Measurements from ENCODE around the gene VEZT. TPM values are rescaled to one million over a fixed set of nuclear protein-coding genes. Genes with fewer than 3 reads are reported as not detected.
"Not testable (repeated sequence)": the region's sequence is repeated elsewhere in the genome, so short reads cannot be mapped to it uniquely, and the experiment has no call there.

The VEZT gene
- total RNA-seq, result 42.5 and 46.8 TPM in 2 replicates

- intact Hi-C loops (cut with micrococcal nuclease), result loop anchor here (1.0 to 10.0 kb wide), 24 partner anchors 15 to 1841 kb away; partner anchors contain the start of genes AMDHD1, CCDC38, CEP83 and CFAP54
Measured at GRCh38 chr12:95217377-95218149, at the start of gene VEZT, which contains the start of gene FGD6. Gene VEZT (plus strand): TSS chr12:95217807. CDS start chr12:95217851, 44 bp downstream. Gene FGD6 (minus strand): TSS chr12:95217467. CDS start chr12:95217240, 227 bp downstream.

GRCh38 chr12:95168746-95169145 is 48.9 kb upstream of the VEZT start:
- intact Hi-C loops (cut with micrococcal nuclease), result no loop called here

GRCh38 chr12:95169368-95169767 is 48.2 kb upstream of the VEZT start:
- intact Hi-C loops (cut with micrococcal nuclease), result no loop called here

- intact Hi-C loops (cut with micrococcal nuclease), result no loop called here
Measured at GRCh38 chr12:95173392-95174251, 44.0 kb upstream of the VEZT start.

GRCh38 chr12:95177201-95177768 is 40.3 kb upstream of the VEZT start:
- intact Hi-C loops (cut with micrococcal nuclease), result no loop called here

GRCh38 chr12:95178136-95178535 is 39.5 kb upstream of the VEZT start:
- intact Hi-C loops (cut with micrococcal nuclease), result no loop called here

GRCh38 chr12:95179011-95179410 is 38.6 kb upstream of the VEZT start:
- intact Hi-C loops (cut with micrococcal nuclease), result no loop called here

GRCh38 chr12:95181103-95181502 is 36.5 kb upstream of the VEZT start:
- intact Hi-C loops (cut with micrococcal nuclease), result no loop called here

- intact Hi-C loops (cut with micrococcal nuclease), result no loop called here
Measured at GRCh38 chr12:95182868-95183415, 34.7 kb upstream of the VEZT start.

GRCh38 chr12:95184121-95184520 is 33.5 kb upstream of the VEZT start:
- intact Hi-C loops (cut with micrococcal nuclease), result no loop called here

GRCh38 chr12:95185072-95185471 is 32.5 kb upstream of the VEZT start:
- intact Hi-C loops (cut with micrococcal nuclease), result no loop called here

GRCh38 chr12:95185854-95186253 is 31.8 kb upstream of the VEZT start:
- intact Hi-C loops (cut with micrococcal nuclease), result no loop called here

- intact Hi-C loops (cut with micrococcal nuclease), result no loop called here
Measured at GRCh38 chr12:95187865-95188415, 29.7 kb upstream of the VEZT start.

GRCh38 chr12:95191060-95191696 is 26.4 kb upstream of the VEZT start:
- intact Hi-C loops (cut with micrococcal nuclease), result no loop called here

- intact Hi-C loops (cut with micrococcal nuclease), result no loop called here
Measured at GRCh38 chr12:95192271-95192670, 25.3 kb upstream of the VEZT start.

GRCh38 chr12:95193139-95193538 is 24.5 kb upstream of the VEZT start:
- intact Hi-C loops (cut with micrococcal nuclease), result no loop called here

- intact Hi-C loops (cut with micrococcal nuclease), result no loop called here
Measured at GRCh38 chr12:95195122-95195521, 22.5 kb upstream of the VEZT start.

- intact Hi-C loops (cut with micrococcal nuclease), result not testable (repeated sequence)
Measured at GRCh38 chr12:95196875-95197569, 20.6 kb upstream of the VEZT start.

- intact Hi-C loops (cut with micrococcal nuclease), result no loop called here
Measured at GRCh38 chr12:95197636-95198035, 20.0 kb upstream of the VEZT start.

GRCh38 chr12:95198914-95199313 is 18.7 kb upstream of the VEZT start:
- intact Hi-C loops (cut with micrococcal nuclease), result no loop called here

All from T-helper 1 cell treated with Interleukin-12 subunit alpha and Interleukin-12 subunit beta and Interleukin-4 antibody, amounts not matched to agents 30 ng/mL and 1 ng/mL, for 36 hours (primary cell).